ENCODE measurements around the gene MSRB3.
"Not testable (repeated sequence)": the region's sequence is repeated elsewhere in the genome, so short reads cannot be mapped to it uniquely, and the experiment has no call there.

MSRB3 gene

GRCh38 chr12:65454115-65454787 lies 175.8 kb downstream of the MSRB3 start:
- H3K27me3 ChIP-seq (ENCODE audit: insufficient read depth, low read depth) = no peaks in the 10 kb centered on the region
- no peak overlapping the region for H3K9ac ChIP-seq
- no peaks in the 10 kb centered on the region for H4K20me1 ChIP-seq (ENCODE audit: insufficient read depth)
- no peak overlapping the region for H2AFZ ChIP-seq (ENCODE audit: low read depth)
- no peak overlapping the region for H3K27ac ChIP-seq
- no peaks in the 10 kb centered on the region for H3K36me3 ChIP-seq (ENCODE audit: insufficient read depth)
- no peak overlapping the region for H3K4me3 ChIP-seq (IDR thresholded peaks at IDR 0.05; ENCODE audit: insufficient read depth, low read depth, low read length)
- H3K4me2 ChIP-seq = no peak overlapping the region
- TF ChIP-seq, protein P1, sequence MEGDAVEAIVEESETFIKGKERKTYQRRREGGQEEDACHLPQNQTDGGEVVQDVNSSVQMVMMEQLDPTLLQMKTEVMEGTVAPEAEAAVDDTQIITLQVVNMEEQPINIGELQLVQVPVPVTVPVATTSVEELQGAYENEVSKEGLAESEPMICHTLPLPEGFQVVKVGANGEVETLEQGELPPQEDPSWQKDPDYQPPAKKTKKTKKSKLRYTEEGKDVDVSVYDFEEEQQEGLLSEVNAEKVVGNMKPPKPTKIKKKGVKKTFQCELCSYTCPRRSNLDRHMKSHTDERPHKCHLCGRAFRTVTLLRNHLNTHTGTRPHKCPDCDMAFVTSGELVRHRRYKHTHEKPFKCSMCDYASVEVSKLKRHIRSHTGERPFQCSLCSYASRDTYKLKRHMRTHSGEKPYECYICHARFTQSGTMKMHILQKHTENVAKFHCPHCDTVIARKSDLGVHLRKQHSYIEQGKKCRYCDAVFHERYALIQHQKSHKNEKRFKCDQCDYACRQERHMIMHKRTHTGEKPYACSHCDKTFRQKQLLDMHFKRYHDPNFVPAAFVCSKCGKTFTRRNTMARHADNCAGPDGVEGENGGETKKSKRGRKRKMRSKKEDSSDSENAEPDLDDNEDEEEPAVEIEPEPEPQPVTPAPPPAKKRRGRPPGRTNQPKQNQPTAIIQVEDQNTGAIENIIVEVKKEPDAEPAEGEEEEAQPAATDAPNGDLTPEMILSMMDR (conservative IDR thresholded peaks at IDR 0.05; ENCODE audit: low read depth, low read length) = no peak
- no peaks in the 10 kb centered on the region for H3K4me1 ChIP-seq (ENCODE audit: low read depth, poor library complexity, severe bottlenecking)
- no peaks in the 10 kb centered on the region for H3K79me2 ChIP-seq (ENCODE audit: insufficient read depth, low read depth)

- H3K79me2 ChIP-seq (ENCODE audit: insufficient read depth, low read depth); H3K27ac ChIP-seq; H3K4me1 ChIP-seq (ENCODE audit: low read depth, poor library complexity, severe bottlenecking); H3K27me3 ChIP-seq (ENCODE audit: insufficient read depth, low read depth); H3K4me2 ChIP-seq; H3K36me3 ChIP-seq (ENCODE audit: insufficient read depth); H3K4me3 ChIP-seq (IDR thresholded peaks at IDR 0.05; ENCODE audit: insufficient read depth, low read depth, low read length); H2AFZ ChIP-seq (ENCODE audit: low read depth); H4K20me1 ChIP-seq (ENCODE audit: insufficient read depth); H3K9ac ChIP-seq: not testable (repeated sequence)
These were observed 178.9 kb downstream of the MSRB3 start for GRCh38 chr12:65457341-65457740.

DNA sequence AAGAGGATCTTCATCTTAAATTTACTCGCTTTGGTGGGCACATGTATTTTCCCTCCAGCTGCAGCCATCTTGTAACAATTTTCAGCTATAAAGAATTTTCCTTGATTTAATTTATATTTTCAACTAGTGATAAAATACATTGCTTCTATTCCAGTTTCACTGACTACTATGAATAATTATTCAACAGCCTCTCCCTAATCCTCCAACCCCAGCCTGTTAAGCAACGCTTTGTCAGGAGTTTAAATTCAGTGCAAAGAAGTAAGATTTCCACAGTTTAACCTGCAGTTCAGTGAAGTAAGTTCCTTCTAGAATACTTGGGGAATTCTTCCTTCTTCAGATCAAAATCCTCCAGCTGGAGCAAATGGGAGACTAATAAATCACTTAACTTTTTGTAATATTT lies 180.2 kb downstream of the MSRB3 start:
- H3K4me3 ChIP-seq (IDR thresholded peaks at IDR 0.05; ENCODE audit: insufficient read depth, low read depth, low read length) = no peak overlapping the region
- H3K27me3 ChIP-seq (ENCODE audit: insufficient read depth, low read depth) = no peaks in the 10 kb centered on the region
- no peak overlapping the region for H2AFZ ChIP-seq (ENCODE audit: low read depth)
- no peaks in the 10 kb centered on the region for H3K79me2 ChIP-seq (ENCODE audit: insufficient read depth, low read depth)
- H3K27ac ChIP-seq = no peak overlapping the region
- no peaks in the 10 kb centered on the region for H3K4me1 ChIP-seq (ENCODE audit: low read depth, poor library complexity, severe bottlenecking)
- H3K9ac ChIP-seq = no peak overlapping the region
- no peaks in the 10 kb centered on the region for H3K36me3 ChIP-seq (ENCODE audit: insufficient read depth)
- no peaks in the 10 kb centered on the region for H4K20me1 ChIP-seq (ENCODE audit: insufficient read depth)
- no peak overlapping the region for H3K4me2 ChIP-seq
- TF ChIP-seq, protein P1 (conservative IDR thresholded peaks at IDR 0.05; ENCODE audit: low read depth, low read length) = no peak

DNA sequence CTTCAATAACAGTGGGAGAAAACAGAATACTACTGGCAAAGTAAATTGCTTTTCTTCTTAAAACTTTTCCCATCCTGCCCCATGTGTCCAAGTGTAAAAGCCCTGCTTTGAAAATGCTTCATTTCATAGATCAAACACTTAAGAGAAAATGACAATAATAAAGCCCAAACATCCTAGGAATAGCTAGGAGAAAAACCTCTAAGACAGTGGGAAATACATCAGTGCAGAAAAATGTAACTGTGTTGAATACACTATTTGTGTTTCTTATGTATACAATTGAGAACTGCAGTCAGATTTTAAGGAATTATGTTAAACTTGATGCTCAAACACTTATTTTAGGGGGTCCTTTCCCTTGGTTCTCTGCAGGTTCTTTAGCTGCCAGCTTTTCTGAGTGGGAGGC lies 181.1 kb downstream of the MSRB3 start:
- H4K20me1 ChIP-seq (ENCODE audit: insufficient read depth) = no peaks in the 10 kb centered on the region
- H3K9ac ChIP-seq = no peak overlapping the region
- no peaks in the 10 kb centered on the region for H3K4me1 ChIP-seq (ENCODE audit: low read depth, poor library complexity, severe bottlenecking)
- no peaks in the 10 kb centered on the region for H3K27me3 ChIP-seq (ENCODE audit: insufficient read depth, low read depth)
- no peak overlapping the region for H3K27ac ChIP-seq
- no peak overlapping the region for H2AFZ ChIP-seq (ENCODE audit: low read depth)
- TF ChIP-seq, protein P1 (conservative IDR thresholded peaks at IDR 0.05; ENCODE audit: low read depth, low read length) = no peak
- no peaks in the 10 kb centered on the region for H3K36me3 ChIP-seq (ENCODE audit: insufficient read depth)
- no peak overlapping the region for H3K4me3 ChIP-seq (IDR thresholded peaks at IDR 0.05; ENCODE audit: insufficient read depth, low read depth, low read length)
- H3K4me2 ChIP-seq = no peak overlapping the region
- no peaks in the 10 kb centered on the region for H3K79me2 ChIP-seq (ENCODE audit: insufficient read depth, low read depth)

- Histone ChIP-seq H2AFZ (ENCODE audit: low read depth) (no peak overlapping the region), H3K4me2 (no peak overlapping the region), H3K27me3 (ENCODE audit: insufficient read depth, low read depth) (no peaks in the 10 kb centered on the region), H4K20me1 (ENCODE audit: insufficient read depth) (no peaks in the 10 kb centered on the region), H3K9ac (no peak overlapping the region), H3K79me2 (ENCODE audit: insufficient read depth, low read depth) (no peaks in the 10 kb centered on the region), H3K36me3 (ENCODE audit: insufficient read depth) (no peaks in the 10 kb centered on the region), H3K4me3 (IDR thresholded peaks at IDR 0.05; ENCODE audit: insufficient read depth, low read depth, low read length) (no peak overlapping the region), H3K4me1 (ENCODE audit: low read depth, poor library complexity, severe bottlenecking) (no peaks in the 10 kb centered on the region), H3K27ac (no peak overlapping the region)
- TF ChIP-seq, protein P1 (conservative IDR thresholded peaks at IDR 0.05; ENCODE audit: low read depth, low read length) = no peak
These were observed 181.6 kb downstream of the MSRB3 start for GRCh38 chr12:65460063-65460462.
